BLaER1 treated with 17β-estradiol and CSF1 and Interleukin-3, amounts not matched to agents 10 nM and 100 nM (cell line): ENCODE results near the gene CD1C.
A peak's percentile ranks its signal among the peaks of the same experiment; 100 is the strongest.

Experiments
- H3K27ac ChIP-seq, 11 experiments: shearing (Covaris generic); formaldehyde crosslinking; 2 replicates each; pipeline ENCODE4 v1.8.1; 2022
- H3K27me3 ChIP-seq, 11 experiments: shearing (Covaris generic); formaldehyde crosslinking; 2 replicates each; pipeline ENCODE4 v1.8.1; 2022
- H3K36me3 ChIP-seq, 11 experiments: shearing (Covaris generic); formaldehyde crosslinking; 2 replicates each; pipeline ENCODE4 v1.8.1; 2022
- H3K4me1 ChIP-seq, 10 experiments: shearing (Covaris generic); formaldehyde crosslinking; 2 replicates each; pipeline ENCODE4 v1.8.1; 2022
- H3K4me2 ChIP-seq, 11 experiments: shearing (Covaris generic); formaldehyde crosslinking; 2 replicates each; pipeline ENCODE4 v1.8.1; 2022
- H3K4me3 ChIP-seq, 10 experiments: shearing (Covaris generic); formaldehyde crosslinking; 2 replicates each; pipeline ENCODE4 v1.8.1; 2022
- H3K9ac ChIP-seq, 11 experiments: shearing (Covaris generic); formaldehyde crosslinking; 2 replicates each; pipeline ENCODE4 v1.8.1; 2022
- H3K9me3 ChIP-seq, 11 experiments: shearing (Covaris generic); formaldehyde crosslinking; replicated peaks in 1 of 11; 2 replicates each; pipeline ENCODE4 v1.8.1; 2022
- H4K20me1 ChIP-seq, 11 experiments: shearing (Covaris generic); formaldehyde crosslinking; 2 replicates each; pipeline ENCODE4 v1.8.1; 2022
- Cebpa-rat ChIP-seq, 11 experiments: shearing (Covaris generic); IDR thresholded peaks; 2 replicates each; pipeline ENCODE4 v1.8.1; 2022

Gene CD1C

DNA sequence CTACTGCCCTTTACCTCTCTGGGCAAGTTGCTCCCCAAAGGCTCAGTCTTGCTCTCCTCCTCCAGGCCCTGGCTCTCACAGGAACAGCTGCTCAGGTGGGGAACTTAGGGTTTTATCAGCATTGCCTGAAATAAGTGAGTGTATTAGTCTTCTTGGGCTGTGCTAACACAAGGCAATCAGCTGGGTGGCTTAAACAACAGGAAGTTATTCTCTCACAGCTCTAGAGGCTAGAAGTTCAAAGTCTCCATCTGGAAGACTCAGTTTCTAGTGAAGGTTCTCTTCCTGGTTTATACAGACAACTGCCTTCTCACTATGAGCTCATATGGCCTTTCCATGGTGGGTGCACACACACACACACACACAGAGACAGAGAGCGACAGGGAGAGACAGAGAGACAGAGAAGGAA lies 2.8 kb upstream of the CD1C start:
- Histone ChIP-seq H3K27me3 (no peaks in the 10 kb centered on the region; a peak in 1 of 22 replicates), H3K4me2 (peak overlapping the region; percentile 86 to 97 (median 94)), H3K9me3 (peaks cover 1 to 17% (median 10%) of the 10 kb centered on the region in 11 experiments; a peak in 19 of 22 replicates), H4K20me1 (no peaks in the 10 kb centered on the region; a peak in 1 of 22 replicates), H3K4me1 (peaks cover 90 to 100% (median 96%) of the 10 kb centered on the region in 10 experiments), H3K9ac (peak overlapping the region; percentile 54 to 86 (median 78); a peak in 21 of 22 replicates), H3K4me3 (peak overlapping the region in 8 of 10 experiments; percentile 38 to 54 (median 45); a peak in 13 of 20 replicates), H3K36me3 (peaks cover 0 to 4% (median 0%) of the 10 kb centered on the region in 11 experiments; a peak in 1 of 22 replicates), H3K27ac (peak overlapping the region; percentile 48 to 98 (median 91); a peak in 21 of 22 replicates)
- TF ChIP-seq Cebpa-rat (IDR thresholded peaks at IDR 0.05) = no peak

DNA sequence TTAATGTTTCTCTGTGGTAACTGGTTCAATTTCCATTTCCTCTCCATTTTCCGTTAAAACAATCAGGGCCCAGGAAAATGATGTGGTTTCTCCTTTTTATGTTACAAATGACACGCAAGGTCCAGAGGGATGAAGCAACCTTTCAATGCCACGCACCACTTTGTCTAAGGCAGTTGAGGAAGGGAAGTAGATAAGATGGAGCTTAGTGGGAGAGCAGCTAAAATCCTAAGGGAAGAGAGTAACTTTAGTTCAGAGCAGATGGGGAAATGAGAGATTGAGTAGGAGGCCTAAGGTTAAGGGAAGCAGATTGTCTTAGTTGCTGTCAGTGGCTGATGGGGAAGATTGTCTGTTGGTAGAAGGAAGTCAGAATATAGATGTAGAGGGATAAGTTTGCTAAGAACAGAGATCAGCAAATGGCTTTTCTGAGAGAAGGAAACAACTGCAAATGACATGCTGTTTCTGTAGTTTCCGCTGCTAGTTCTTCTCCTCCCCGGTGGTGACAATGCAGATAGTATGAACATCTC lies 660 bp downstream of the CD1C start:
- H3K4me3 ChIP-seq = peak overlapping the region in 5 of 10 experiments; percentile 3 to 35 (median 14); a peak in 3 of 20 replicates
- peaks cover 65 to 74% (median 68%) of the 10 kb centered on the region in 10 experiments for H3K4me1 ChIP-seq
- H3K27me3 ChIP-seq = no peaks in the 10 kb centered on the region; a peak in 1 of 22 replicates

GRCh38 chr1:158295791-158296190 lies 6.1 kb downstream of the CD1C start:
- no peak for TF ChIP-seq Cebpa-rat (IDR thresholded peaks at IDR 0.05)
- Histone ChIP-seq H3K4me2 (no peak overlapping the region), H3K4me1 (peaks cover 15 to 20% (median 19%) of the 10 kb centered on the region in 10 experiments), H4K20me1 (no peaks in the 10 kb centered on the region), H3K27me3 (no peaks in the 10 kb centered on the region), H3K4me3 (no peak overlapping the region), H3K9me3 (peaks cover 46 to 95% (median 74%) of the 10 kb centered on the region in 11 experiments), H3K9ac (no peak overlapping the region), H3K36me3 (peaks cover 0 to 10% (median 0%) of the 10 kb centered on the region in 11 experiments; a peak in 2 of 22 replicates), H3K27ac (no peak overlapping the region)

More for the DNA sequence above, 660 bp downstream of the CD1C start:
- peaks cover 4 to 44% (median 32%) of the 10 kb centered on the region in 11 experiments; a peak in 20 of 22 replicates for H3K9me3 ChIP-seq
- peak overlapping the region in 10 of 11 experiments; percentile 30 to 98 (median 60); a peak in 20 of 22 replicates for H3K27ac ChIP-seq
- peaks cover 0 to 5% (median 0%) of the 10 kb centered on the region in 11 experiments; a peak in 1 of 22 replicates for H3K36me3 ChIP-seq
- H3K9ac ChIP-seq = peak overlapping the region in 9 of 11 experiments; percentile 1 to 55 (median 27); a peak in 13 of 22 replicates
- H3K4me2 ChIP-seq = peak overlapping the region; percentile 84 to 97 (median 93)
- TF ChIP-seq Cebpa-rat (IDR thresholded peaks at IDR 0.05) = peak in 2 of 11 experiments; percentile 13 to 22; a peak in 1 of 22 replicates
- H4K20me1 ChIP-seq = no peaks in the 10 kb centered on the region; a peak in 1 of 22 replicates

GRCh38 chr1:158310623-158311022 lies 20.9 kb downstream of the CD1C start:
- no peak overlapping the region for H3K4me3 ChIP-seq
- H3K4me2 ChIP-seq = no peak overlapping the region
- H3K9ac ChIP-seq = no peak overlapping the region
- no peak for TF ChIP-seq Cebpa-rat (IDR thresholded peaks at IDR 0.05)
- H3K27me3 ChIP-seq = no peaks in the 10 kb centered on the region
- H4K20me1 ChIP-seq = no peaks in the 10 kb centered on the region
- peaks cover 27 to 58% (median 46%) of the 10 kb centered on the region in 11 experiments for H3K9me3 ChIP-seq
- no peak overlapping the region for H3K27ac ChIP-seq
- H3K4me1 ChIP-seq = no peaks in the 10 kb centered on the region
- no peaks in the 10 kb centered on the region for H3K36me3 ChIP-seq

GRCh38 chr1:158311066-158311465 lies 21.3 kb downstream of the CD1C start:
- H3K4me3 ChIP-seq = no peak overlapping the region
- H3K36me3 ChIP-seq = no peaks in the 10 kb centered on the region
- H3K4me1 ChIP-seq = no peaks in the 10 kb centered on the region
- H3K9ac ChIP-seq = no peak overlapping the region
- H3K4me2 ChIP-seq = no peak overlapping the region
- no peaks in the 10 kb centered on the region for H3K27me3 ChIP-seq
- H4K20me1 ChIP-seq = no peaks in the 10 kb centered on the region
- no peak overlapping the region for H3K27ac ChIP-seq
- TF ChIP-seq Cebpa-rat (IDR thresholded peaks at IDR 0.05) = no peak
- H3K9me3 ChIP-seq = peaks cover 31 to 62% (median 49%) of the 10 kb centered on the region in 11 experiments

- Histone ChIP-seq H3K9ac (no peak overlapping the region), H3K27ac (no peak overlapping the region), H4K20me1 (no peaks in the 10 kb centered on the region), H3K27me3 (no peaks in the 10 kb centered on the region), H3K36me3 (peaks cover 0 to 10% (median 4%) of the 10 kb centered on the region in 11 experiments; a peak in 5 of 22 replicates), H3K9me3 (peaks cover 33 to 67% (median 52%) of the 10 kb centered on the region in 11 experiments), H3K4me1 (peaks cover 7 to 33% (median 21%) of the 10 kb centered on the region in 10 experiments), H3K4me2 (no peak overlapping the region), H3K4me3 (no peak overlapping the region)
- no peak for TF ChIP-seq Cebpa-rat (IDR thresholded peaks at IDR 0.05)
Measured at GRCh38 chr1:158323866-158324265, 34.1 kb downstream of the CD1C start.

DNA sequence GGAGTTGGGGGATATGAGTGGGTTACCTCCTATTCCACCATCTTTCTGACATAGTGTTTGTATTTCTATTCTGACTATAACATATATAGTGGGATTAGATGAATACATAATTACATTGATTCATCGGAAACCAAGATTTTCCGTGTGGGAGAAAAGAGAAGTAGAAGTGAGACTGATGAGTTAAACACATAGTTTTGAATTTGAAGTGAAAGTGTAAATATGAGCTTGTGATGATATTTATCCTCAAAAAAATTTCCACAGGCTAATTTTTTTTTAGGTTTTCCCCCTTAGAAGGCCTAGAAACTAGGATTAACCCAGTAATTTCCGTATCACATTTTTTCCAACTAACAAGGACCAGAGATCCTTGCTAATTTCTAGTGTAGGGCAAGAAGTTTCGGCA lies 34.7 kb downstream of the CD1C start:
- peaks cover 0 to 10% (median 4%) of the 10 kb centered on the region in 11 experiments; a peak in 5 of 22 replicates for H3K36me3 ChIP-seq

DNA sequence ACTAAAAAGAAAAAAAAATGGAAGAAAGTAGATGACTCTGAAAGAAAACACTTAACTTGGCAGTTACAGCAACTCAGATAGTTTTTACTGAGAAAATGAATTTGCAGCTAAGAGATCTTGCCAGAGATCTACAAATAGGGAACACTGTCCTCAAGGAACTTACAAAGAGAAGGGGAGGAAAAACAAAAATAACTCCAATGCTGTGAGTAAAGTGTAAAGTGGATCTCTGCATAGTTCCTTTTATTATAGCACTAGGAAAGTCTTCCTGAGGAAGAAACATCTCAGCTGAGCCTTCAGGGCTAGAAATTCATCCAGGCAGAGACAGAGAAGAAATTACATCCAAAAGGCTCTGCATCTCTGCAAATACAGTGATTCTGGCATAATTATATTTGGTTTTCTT lies 37.8 kb downstream of the CD1C start:
- Histone ChIP-seq H4K20me1 (no peaks in the 10 kb centered on the region), H3K4me2 (peak overlapping the region in 5 of 11 experiments; percentile 27 to 59 (median 37); a peak in 6 of 22 replicates), H3K36me3 (peaks cover 0 to 10% (median 0%) of the 10 kb centered on the region in 11 experiments; a peak in 4 of 22 replicates), H3K27me3 (no peaks in the 10 kb centered on the region), H3K9ac (no peak overlapping the region), H3K4me3 (no peak overlapping the region), H3K27ac (no peak overlapping the region), H3K9me3 (peaks cover 17 to 43% (median 29%) of the 10 kb centered on the region in 11 experiments), H3K4me1 (peaks cover 6 to 48% (median 31%) of the 10 kb centered on the region in 10 experiments; a peak in 18 of 20 replicates)
- TF ChIP-seq Cebpa-rat (IDR thresholded peaks at IDR 0.05) = no peak

More for the DNA sequence above, 34.7 kb downstream of the CD1C start:
- H3K4me2 ChIP-seq = no peak overlapping the region
- H3K9me3 ChIP-seq = peaks cover 33 to 67% (median 52%) of the 10 kb centered on the region in 11 experiments
- H3K4me1 ChIP-seq = peaks cover 11 to 38% (median 27%) of the 10 kb centered on the region in 10 experiments
- no peaks in the 10 kb centered on the region for H3K27me3 ChIP-seq
- no peaks in the 10 kb centered on the region for H4K20me1 ChIP-seq
- H3K4me3 ChIP-seq = no peak overlapping the region
- no peak for TF ChIP-seq Cebpa-rat (IDR thresholded peaks at IDR 0.05)
- no peak overlapping the region for H3K9ac ChIP-seq
- no peak overlapping the region for H3K27ac ChIP-seq

GRCh38 chr1:158328426-158328825 lies 38.7 kb downstream of the CD1C start:
- Histone ChIP-seq H3K27ac (peak overlapping the region in 1 of 11 experiments; percentile 7; a peak in 1 of 22 replicates), H3K9ac (no peak overlapping the region), H3K4me3 (no peak overlapping the region), H3K4me2 (peak overlapping the region in 6 of 11 experiments; percentile 27 to 64 (median 40); a peak in 10 of 22 replicates), H4K20me1 (no peaks in the 10 kb centered on the region), H3K4me1 (peaks cover 14 to 54% (median 36%) of the 10 kb centered on the region in 10 experiments), H3K27me3 (no peaks in the 10 kb centered on the region), H3K36me3 (peaks cover 0 to 8% (median 0%) of the 10 kb centered on the region in 11 experiments; a peak in 3 of 22 replicates), H3K9me3 (peaks cover 8 to 34% (median 19%) of the 10 kb centered on the region in 11 experiments)
- no peak for TF ChIP-seq Cebpa-rat (IDR thresholded peaks at IDR 0.05)
